ENCODE results near the gene CASP9. TPM values are rescaled to one million over a fixed set of nuclear protein-coding genes. Genes with fewer than 3 reads are reported as not detected.

Gene CASP9
- total RNA-seq, 1 experiment from 2014 or later: 15.9 TPM

- no peak overlapping the region for H2BK20ac ChIP-seq (ENCODE audit: low read depth, low read length, poor library complexity, severe bottlenecking)
- WGBS (ENCODE audit: extremely low coverage, insufficient read length, low lambda C conversion rate): no CpG with 5 or more reads among the region's 17 CpGs
- no peaks in the 10 kb centered on the region for H3K9me3 ChIP-seq (ENCODE audit: control insufficient read depth, low read depth, low read length)
- H3K4me1 ChIP-seq (ENCODE audit: insufficient read depth, low read length): peaks cover 9% of the 10 kb centered on the region; the same call in 1 of the 2 replicates
- DNase-seq: no peak
- H3K79me1 ChIP-seq (ENCODE audit: insufficient read depth, low read depth, low read length, poor library complexity, severe bottlenecking): no peaks in the 10 kb centered on the region
- peak overlapping the region in 1 of 2 experiments; percentile 38; a peak in 1 of 5 replicates for H3K4me3 Mint-ChIP-seq
- peaks cover 33 to 55% of the 10 kb centered on the region in 2 experiments for H3K4me1 Mint-ChIP-seq
- H4K91ac ChIP-seq (ENCODE audit: insufficient read length, low read depth, low read length): no peak overlapping the region
- no peaks in the 10 kb centered on the region for H3K9me3 Mint-ChIP-seq
- peak overlapping the region in 2 of 3 experiments; percentile 34 to 85; a peak in 1 of 7 replicates for H3K27ac Mint-ChIP-seq
- no peaks in the 10 kb centered on the region for H3K79me2 ChIP-seq (ENCODE audit: insufficient read depth, low read length)
- H3K23ac ChIP-seq (ENCODE audit: insufficient read length, low read depth, low read length): no peak overlapping the region
- no peak overlapping the region for H3K9ac ChIP-seq (ENCODE audit: extremely low read depth, insufficient read length, low read length)
- H2BK12ac ChIP-seq (ENCODE audit: insufficient read length, low read depth, low read length): no peak overlapping the region
- H3K27me3 ChIP-seq (ENCODE audit: insufficient read depth, low read length): no peaks in the 10 kb centered on the region
- no peak overlapping the region; the same call in 1 of the 2 replicates for H3K14ac ChIP-seq (ENCODE audit: insufficient read depth, low read length)
- no peak overlapping the region for H3K18ac ChIP-seq (ENCODE audit: insufficient read length, low read depth, low read length)
- H4K20me1 ChIP-seq (ENCODE audit: control insufficient read depth, insufficient read depth, insufficient read length): no peaks in the 10 kb centered on the region
- no peak overlapping the region for H4K5ac ChIP-seq (ENCODE audit: insufficient read length, low read depth, low read length)
- H3T11ph ChIP-seq (ENCODE audit: low read length): no peak overlapping the region
- no peak overlapping the region for H2BK5ac ChIP-seq (ENCODE audit: insufficient read length, low read length)
- no peak overlapping the region for H2AK5ac ChIP-seq (ENCODE audit: insufficient read length, low read length)
- no peak overlapping the region for H3K4ac ChIP-seq (ENCODE audit: low read depth, low read length)
- no peaks in the 10 kb centered on the region for H3K27me3 Mint-ChIP-seq (ENCODE audit: low read depth)
- H2BK120ac ChIP-seq (ENCODE audit: low read depth, low read length, poor library complexity, severe bottlenecking): no peak overlapping the region
- no peaks in the 10 kb centered on the region for H3K23me2 ChIP-seq (ENCODE audit: insufficient read length, low read depth, low read length, poor library complexity, severe bottlenecking)
- no peak overlapping the region for H3K27ac ChIP-seq (ENCODE audit: insufficient read length, low read depth, low read length)
- H3K4me2 ChIP-seq (ENCODE audit: insufficient read depth, insufficient read length, low read length): no peak overlapping the region
- no peak overlapping the region for H2BK15ac ChIP-seq (ENCODE audit: low read depth, low read length)
- TF ChIP-seq, protein P1, sequence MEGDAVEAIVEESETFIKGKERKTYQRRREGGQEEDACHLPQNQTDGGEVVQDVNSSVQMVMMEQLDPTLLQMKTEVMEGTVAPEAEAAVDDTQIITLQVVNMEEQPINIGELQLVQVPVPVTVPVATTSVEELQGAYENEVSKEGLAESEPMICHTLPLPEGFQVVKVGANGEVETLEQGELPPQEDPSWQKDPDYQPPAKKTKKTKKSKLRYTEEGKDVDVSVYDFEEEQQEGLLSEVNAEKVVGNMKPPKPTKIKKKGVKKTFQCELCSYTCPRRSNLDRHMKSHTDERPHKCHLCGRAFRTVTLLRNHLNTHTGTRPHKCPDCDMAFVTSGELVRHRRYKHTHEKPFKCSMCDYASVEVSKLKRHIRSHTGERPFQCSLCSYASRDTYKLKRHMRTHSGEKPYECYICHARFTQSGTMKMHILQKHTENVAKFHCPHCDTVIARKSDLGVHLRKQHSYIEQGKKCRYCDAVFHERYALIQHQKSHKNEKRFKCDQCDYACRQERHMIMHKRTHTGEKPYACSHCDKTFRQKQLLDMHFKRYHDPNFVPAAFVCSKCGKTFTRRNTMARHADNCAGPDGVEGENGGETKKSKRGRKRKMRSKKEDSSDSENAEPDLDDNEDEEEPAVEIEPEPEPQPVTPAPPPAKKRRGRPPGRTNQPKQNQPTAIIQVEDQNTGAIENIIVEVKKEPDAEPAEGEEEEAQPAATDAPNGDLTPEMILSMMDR (conservative IDR thresholded peaks at IDR 0.05): no peak
- no peak overlapping the region for H2AFZ ChIP-seq (ENCODE audit: low read length)
- H3K36me3 Mint-ChIP-seq (ENCODE audit: insufficient read depth in 1 of 3, low read depth in 3 of 3): peaks cover 2 to 42% (median 6%) of the 10 kb centered on the region in 3 experiments; a peak in 6 of 7 replicates
- no peak overlapping the region for H4K8ac ChIP-seq (replicated peaks; ENCODE audit: insufficient read length, low read depth, low read length)
- H3K56ac ChIP-seq (ENCODE audit: insufficient read length, low read depth, low read length): no peak overlapping the region
Measured at GRCh38 chr1:15506831-15507230, 17.2 kb downstream of the CASP9 start.
